ENCODE data around the gene LPIN2. TPM values are rescaled to one million over a fixed set of nuclear protein-coding genes. Genes with fewer than 3 reads are reported as not detected.
"Not testable (repeated sequence)": the region's sequence is repeated elsewhere in the genome, so short reads cannot be mapped to it uniquely, and the experiment has no call there.

The LPIN2 gene
- polyA plus RNA-seq, 5 donors = 19.4 to 30.4 (median 28.4) TPM

DNA sequence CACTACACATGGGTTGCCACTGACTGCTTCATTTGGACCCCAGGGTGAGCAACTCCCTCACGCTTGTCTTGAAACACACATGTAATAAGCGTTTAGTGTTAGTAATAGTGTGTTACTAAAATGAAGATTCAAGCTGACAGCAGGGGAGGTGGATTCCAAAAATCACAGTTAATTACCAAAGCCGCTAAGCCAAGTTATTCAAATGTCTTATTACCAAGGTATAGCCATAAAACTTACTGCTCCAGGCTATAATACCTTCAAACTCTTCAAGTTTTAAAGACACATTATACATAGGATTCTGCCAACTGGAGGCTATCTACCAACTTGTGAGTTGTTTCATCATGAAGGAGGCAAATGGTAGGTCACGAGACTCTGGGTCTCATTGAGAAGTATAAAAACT lies 2.9 kb downstream of the LPIN2 start:
- DNase-seq = no peak

DNA sequence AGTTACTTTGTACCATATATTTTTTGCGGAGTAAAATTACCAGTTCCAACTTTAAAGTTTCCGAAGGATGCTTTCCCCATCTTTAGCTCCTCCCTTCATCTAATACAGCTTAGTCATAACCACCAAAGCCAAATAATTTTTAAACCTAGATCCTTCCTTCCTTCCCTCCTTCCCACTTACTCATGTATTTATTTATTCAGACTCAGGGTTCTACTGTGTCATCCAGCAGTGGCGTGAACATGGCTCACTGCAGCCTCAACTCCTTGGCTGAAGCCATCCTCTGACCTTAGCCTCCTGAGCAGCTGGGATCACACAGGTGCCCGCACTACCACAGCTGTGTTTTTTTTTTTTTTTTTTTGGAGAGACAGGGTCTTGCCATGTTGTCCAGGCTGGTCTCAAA lies 4.4 kb downstream of the LPIN2 start:
- no peak for DNase-seq

DNA sequence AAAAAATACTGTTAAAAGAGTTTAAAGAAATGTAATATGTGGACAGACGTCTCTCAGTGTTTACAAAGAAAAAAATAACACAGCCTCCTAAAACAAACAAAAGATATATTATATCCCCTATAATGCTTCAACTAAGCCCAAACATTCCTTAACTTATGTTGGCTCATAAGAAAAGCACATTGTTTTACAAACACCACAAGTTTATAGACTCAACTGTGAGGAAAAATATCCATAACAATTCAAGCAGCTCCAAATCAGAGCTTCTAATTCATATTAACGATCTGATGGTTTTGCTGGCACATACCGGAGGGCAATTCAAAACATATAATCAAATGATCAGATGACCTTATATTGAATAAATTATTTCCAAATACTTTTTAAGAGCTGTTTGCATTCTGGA lies 5.5 kb downstream of the LPIN2 start:
- no peak for DNase-seq

DNA sequence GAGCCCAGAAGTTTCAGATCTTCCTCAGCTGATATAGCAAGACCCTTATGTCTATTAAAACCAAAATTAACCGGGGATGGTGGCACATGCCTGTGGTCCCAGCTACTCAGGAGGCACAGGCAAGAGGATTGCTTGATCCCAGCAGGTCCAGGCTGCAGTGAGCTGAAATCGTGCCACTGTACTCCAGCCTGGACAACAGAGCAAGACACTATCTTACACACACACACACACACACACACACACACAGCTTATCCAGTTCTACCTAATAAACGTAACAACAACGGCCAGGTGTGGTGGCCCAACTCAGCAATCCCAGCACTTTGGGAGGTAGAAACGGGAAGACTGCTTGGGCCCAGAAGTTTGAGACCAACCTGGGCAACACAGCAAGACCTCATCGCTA lies 7.5 kb downstream of the LPIN2 start:
- no peak for DNase-seq

DNA sequence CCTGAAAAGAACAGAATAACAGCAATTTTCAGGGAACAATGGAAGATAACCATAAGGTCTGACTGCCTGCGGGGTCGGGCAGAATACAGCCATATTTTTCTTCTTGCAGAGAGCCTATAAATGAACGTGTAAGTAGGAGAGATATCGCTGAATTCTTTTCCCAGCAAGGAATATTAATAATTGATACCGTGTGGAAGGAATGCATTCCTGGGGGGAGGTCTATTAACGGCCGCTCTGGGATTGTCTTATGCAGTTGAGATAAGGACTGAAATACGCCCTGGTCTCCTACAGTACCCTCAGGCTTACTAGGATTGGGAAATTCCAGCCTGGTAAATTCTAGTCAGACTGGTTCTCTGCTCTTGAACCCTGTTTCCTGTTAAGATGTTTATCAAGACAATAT lies 9.2 kb downstream of the LPIN2 start:
- DNase-seq = not testable (repeated sequence)

DNA sequence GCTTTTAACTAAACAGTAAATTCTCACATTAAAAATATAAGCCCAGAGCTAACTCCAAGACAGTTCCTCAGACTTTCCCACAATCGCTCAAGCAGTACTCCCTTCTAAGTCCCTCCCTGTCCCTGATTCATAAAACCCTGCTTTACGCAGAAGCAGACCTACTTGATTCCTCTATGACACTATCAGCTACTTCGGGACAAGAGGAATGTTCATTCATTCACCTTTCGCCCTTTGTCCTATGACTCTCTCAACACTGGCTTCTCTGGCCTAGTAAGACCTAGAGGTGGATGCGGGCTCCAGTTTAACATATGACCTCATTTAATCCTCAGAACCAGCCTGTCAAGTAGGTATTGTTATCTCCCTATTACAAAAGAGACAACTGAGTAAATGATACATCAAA lies 10.2 kb downstream of the LPIN2 start:
- no peak for DNase-seq

DNA sequence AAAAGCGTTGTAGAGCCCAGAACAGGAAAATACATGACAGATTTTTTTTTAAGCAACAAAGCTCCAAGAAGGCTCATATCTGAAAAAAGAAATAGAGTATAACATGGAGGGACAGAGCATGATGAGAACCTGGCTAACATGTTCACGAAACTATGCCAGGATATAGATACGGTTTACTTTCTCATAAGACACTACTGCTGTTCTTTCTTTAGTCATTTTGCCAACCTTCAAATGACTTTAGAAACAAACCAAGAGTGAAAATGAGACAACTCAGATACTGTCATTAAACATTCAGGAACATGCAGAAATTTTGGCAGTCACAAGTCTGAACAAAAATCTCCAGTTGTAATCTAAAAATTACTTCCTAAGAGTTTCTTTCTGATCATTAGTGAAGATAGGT lies 14.3 kb downstream of the LPIN2 start:
- DNase-seq = no peak

DNA sequence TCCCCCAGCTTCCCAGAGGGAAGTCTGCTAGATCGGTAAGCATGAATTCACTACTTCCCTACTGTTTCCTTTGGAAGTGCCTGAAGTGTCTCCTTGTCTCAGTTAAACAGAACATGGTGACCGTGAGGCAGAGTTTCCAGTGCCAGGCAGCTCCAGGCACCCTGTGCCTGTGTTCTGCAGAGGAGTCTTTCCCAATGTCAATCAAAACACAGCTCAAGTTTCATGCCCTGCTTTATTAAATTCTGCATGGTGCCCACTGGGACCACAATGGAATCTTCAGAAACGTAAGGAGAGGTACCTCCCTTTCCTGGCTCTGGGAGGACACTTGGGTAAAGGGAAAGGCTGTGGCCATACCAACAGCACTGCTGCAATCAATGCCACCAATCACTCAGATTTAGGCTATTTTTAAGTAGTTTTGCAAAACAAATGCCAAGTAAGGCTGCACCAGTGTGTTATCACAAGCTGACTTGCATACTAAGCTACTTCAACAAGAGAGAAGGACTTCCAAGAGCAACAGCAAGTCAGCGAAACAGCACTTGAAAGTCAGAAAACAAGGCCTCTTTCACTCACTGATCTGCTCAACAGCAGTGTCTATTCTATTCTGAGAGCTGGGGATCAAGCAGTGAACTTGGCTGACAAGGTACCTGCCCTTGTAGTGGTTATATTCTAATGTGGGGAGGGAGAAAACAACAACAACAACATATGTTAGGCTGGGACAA lies 14.9 kb downstream of the LPIN2 start:
- DNase-seq = no peak

DNA sequence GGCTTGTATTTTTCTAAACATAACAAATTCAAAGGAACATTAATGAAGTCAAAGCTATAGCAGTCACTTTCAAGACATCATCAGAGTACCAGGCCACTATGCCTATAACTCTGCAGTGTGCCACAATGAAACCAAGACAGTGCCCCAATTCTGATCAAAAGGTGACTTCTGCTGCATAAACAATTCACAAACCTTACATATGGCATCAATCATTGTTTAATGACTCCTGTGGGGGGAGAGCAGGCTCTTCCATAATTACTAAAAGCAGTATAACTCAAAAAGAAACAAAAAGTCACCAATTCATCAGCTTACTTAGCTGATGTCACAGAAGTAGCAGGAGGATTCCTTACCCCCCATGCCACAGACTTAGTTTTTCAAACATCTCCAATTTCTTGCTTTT lies 15.5 kb downstream of the LPIN2 start:
- DNase-seq = no peak

DNA sequence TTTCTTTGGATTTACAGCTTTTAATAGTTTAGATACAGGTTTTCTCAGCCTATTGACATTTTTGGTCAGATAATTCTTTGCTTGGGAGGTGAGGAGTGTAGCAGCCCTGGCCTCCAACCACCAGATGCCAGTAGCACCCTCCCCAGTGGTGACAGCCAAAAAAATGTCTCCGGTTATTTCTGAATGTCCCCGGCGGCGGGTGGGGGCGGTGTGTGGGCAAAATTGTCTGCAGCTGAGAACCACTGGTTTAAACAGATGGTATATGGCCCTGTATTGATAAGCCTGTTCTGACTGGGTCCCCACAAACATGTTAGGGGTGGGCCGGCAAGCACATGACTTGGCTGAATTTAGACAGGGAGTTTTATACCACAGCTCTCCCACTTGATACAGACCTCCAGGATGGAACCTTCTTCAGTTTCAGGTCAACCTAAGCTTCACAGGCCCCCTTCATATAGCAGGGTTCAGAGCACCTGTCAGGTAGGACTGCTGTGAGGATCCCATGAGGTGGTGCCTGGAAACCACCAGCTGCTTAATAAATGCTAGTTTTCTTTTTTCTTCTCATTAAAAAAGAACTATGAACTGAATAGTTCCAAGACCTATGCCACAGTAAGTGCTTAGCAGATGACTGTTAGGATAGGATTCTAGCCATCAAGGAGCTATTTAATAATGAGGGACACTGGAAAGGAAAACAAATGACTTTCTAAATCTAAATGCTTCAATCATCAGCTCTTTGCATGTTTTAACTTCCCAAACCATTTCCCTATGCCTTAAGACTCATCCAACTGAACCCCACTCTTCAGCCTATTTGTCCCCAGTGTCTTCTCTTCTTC lies 18.1 kb downstream of the LPIN2 start:
- DNase-seq = no peak

DNA sequence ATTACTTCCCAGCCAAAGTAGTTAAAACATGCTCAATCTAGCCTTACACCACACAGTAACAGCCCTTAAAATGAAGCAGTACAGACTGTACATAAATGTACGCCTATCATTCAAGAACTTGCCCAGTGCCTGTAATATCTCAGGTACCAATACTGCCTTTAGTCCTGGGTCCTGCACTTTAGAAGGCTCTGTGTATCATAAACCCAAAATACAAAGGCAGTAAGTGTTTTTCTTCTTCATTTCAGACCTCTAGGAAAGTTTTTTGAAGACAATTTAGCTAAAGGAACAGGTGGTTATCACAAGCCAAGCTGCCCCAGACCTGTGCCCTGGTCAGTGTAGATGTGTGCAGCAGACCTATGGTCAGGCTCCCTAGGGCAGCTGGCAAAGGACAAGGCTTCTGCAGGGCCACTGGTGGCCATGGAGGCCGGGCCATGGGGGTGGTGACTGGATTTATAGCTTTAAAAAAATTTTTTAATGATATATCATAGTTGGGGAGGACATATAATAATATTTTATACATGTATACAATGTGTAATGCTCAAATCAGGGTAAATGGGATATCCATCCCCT lies 18.8 kb downstream of the LPIN2 start:
- no peak for DNase-seq

DNA sequence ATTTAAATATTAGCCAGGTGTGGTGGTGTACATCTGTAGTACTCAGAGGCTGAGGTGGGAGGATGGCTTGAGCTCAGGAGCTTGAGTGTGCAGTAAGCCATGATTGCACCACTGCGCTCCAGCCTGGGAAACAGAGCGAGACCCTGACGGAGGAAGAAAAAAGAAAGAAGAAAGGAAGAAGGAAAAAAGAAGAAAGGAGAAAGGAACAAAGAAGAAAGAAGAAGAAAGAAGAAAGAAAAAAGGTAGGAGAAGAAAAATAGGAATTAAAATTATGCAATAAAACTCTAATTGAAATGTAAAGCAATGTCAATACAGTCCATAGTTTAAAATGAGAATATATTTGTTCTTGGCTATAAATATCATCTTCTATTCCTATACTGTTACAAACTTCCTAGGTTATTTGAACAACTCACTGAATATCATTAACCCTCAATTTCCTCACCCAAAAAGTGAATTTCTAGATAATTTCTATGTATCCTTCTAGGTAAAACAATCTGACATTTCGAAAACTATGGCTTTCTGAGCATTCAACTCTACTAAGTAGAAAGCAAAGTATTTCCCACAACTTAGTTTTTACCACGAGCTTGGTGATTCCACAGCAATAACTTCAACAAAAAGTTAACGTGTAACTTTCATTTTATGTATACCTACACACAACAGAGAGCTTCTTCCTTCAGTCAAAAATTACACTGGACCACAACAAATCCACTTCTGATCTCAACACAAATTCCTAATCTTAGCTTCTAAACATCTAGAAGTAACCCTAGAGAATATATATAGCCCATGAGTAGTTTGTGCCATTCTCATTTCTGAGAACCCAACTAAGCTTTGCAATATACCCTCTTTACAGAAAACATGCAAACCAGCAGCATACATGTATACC lies 19.7 kb downstream of the LPIN2 start:
- no peak for DNase-seq

DNA sequence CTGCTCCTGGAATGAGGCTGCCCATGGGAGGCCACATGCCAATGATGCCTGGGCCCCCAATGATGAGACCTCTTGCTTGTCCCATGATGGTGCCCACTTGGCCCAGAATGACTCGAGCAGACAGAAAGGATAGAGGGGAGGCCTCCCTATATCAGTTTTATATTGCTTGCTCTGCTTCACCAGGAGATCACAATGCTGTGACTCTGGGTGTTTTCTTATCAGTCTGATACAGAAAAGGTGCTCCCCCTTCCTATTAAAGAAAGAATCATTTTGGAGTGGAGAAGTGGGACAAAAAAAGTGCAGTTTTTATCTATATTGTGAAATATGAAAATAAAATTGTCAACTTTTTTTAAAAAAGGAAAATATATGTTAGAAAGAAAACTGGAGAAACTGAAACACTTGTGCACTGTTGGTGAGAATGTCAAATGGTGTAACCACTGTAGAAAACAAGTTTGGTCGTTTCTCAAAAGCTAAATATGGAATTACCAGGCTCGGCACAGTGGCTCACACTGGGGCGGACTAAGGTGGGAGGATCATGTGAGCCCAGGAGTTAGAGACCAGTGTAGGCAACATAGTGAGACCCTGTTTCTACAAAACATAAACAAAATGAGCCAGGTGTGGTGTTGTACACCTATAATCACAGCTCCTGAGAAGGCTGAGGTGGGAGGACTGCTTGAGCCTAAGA lies 21.8 kb downstream of the LPIN2 start:
- no peak for DNase-seq

DNA sequence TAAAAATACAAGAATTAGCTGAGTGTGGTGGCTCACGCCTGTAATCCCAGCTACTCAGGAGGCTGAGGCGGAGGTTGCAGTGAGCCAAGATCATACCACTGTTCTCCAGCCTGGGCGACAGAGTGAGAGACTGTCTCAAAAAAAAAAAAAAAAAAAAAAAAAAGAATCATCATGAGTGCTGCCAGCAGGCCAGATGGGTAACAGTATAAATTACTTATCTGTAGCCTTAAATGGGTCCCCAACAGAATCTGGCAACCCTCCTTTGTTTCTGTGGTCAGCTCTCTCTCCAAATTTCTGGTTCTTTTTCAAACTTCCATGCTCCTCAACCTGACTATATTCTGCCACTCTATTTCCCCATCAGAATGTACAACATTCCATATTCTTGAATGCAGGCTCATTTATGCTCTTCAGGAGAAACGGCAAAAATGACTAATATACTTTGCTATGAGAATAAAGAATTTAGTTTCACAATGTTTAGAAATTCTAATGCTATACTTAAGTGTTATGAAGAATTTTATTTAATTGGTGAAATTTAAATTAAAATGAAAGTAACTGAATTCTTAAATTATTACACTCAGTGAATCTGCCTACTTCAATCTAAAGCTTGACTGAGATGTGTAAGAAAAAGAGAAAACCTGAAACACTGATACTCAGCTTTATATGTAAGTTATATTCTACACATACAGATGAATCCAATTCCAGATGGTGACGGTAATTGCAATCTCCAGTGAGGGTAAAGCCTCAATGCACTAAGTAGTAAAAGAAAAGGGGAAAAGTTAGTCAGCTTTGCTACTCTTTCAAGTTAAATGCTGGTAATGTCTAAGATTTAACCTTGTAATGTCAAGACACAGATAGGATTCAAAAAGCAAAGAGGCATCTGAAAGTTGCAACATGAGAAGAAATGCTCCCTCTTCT lies 24.8 kb downstream of the LPIN2 start:
- DNase-seq = no peak

DNA sequence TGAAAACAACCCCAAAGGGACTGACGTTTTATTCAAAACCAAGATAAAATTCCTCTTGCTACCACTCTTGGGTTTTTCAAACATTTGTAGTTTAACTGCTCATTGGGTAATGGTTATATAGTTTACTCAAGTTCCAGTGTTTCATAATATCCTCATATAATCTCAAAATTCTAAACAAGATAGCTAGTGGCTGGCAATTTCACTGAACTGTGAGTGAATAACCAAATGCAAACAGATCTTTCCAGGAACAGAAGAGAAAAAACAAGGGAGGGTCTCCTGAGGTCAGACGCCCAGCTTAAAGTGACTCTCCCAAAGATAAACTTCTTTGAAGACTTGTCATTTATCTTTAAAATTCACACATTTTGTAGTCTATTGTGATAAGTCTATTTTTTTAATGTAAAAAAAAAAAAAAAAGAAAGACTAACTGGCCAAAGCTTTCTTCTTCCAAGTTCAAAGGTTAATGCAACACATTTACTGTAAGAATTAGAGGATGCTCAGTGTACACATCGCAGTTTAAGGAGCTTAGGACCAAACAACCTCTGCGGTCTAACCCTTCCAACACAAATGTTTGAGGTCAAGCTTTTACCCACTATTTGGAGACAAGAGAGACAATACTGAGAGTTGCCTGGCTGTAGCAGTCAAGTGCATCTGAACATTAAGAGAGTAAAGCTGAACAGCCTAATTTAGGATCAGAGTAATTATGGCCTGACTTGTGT lies 26.6 kb downstream of the LPIN2 start:
- DNase-seq = no peak

DNA sequence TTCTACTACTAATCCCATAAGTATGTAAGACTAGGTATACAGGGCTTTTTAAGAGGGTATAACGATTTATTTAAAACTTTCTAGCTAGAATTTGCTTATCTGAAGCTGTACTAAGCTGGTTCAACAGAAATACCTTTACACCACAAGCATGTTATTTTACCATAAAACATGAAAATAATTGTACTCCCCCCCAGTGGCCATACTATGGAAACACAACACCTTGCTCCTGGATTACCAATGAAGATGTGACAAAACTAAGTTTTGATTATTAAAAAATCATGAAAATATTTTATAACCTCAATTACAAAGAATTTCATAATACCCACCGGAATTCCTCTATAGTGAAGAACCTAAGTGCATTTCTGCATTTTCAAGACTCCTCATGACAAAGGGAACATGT lies 27.3 kb downstream of the LPIN2 start:
- no peak for DNase-seq

DNA sequence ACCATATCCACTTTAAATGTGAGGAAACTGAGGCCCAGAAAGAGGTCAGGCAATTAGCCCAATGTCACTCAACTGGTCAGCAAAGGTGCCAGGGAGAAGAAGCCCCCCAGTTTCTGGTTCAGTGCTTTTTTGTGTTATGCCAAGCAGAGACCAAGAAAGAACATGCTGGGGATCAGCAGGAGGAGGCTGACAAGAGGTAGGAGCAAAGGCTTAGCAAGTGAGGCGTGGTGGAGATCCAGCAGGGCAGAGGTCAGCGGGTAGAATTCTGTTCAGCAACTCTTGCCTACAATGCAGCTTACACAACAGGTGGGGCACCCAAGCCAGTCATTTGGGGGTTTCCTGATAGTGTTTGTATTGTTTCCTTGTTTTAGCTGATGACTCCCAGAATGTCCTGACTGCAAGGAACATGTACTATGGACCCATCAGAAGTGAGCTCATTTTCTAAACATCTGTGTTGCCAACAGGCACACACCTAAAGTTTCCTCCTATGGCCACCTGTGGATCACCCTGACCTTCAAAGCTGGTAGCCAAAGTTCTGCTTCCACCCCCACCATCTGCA lies 28.2 kb downstream of the LPIN2 start:
- DNase-seq = no peak

DNA sequence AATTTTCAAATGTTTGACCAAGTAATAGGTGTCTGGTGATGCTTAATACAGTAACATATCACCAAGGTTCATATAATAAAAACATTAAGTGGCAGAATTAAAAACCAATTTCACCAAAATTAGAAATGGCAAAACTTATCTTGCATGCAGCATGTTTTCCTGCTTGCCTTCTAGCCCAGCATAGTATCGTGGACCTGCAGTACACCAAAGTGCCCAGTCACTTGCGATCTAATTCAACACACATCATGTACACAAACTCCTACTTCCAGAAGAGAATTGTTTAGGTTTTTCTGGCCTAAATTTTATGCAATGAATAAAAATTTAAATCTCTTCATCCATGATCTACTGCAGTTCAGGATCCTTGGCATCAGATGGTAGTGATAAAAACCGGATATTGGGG lies 28.9 kb downstream of the LPIN2 start:
- DNase-seq = no peak

DNA sequence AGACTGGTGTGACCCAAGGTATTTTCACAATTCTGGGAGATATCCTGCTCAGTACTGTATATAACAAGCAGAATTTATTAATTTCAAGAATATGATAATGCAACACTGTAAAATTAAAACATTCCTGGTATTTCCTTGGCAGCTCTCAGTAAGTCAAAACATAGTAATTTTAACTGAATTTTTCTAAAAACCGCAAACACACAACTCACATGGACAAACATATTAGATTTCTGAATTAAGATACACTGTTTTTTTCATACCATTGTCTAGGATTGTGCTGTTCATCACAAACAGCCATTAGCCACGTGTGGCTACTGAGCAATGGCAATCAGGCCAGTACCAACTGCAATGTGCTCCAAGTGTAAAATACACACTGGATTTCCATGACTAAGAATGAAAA lies 29.6 kb downstream of the LPIN2 start:
- no peak for DNase-seq
